MM.1S (cell line): ENCODE measurements around the gene MRGPRX4.

ENCODE experiments used
- DNase-seq: peaks from one replicate; pipeline ENCODE4 v3.0.0-alpha.2; 2015
- H2AFZ ChIP-seq: fragments of 300-600 bp; sonication (generic); 2 replicates; pipeline ENCODE4 v1.6.0; 2016; ENCODE audit warnings: antibody characterized with exemption, low read length
- H3F3A ChIP-seq: fragments of 300-600 bp; sonication (generic); 2 replicates; pipeline ENCODE4 v1.6.1; 2016; ENCODE audit warnings: mild to moderate bottlenecking, antibody characterized with exemption, low read length, moderate library complexity, mixed read lengths; ENCODE audit not compliant: insufficient read depth
- H3K27ac ChIP-seq: fragments of 300-600 bp; sonication (generic); 2 replicates; pipeline ENCODE4 v1.5.1; 2016; ENCODE audit warnings: mild to moderate bottlenecking, low read length
- H3K27me3 ChIP-seq: fragments of 300-600 bp; sonication (generic); replicated peaks from 2 replicates; pipeline ENCODE4 v1.6.0; 2016; ENCODE audit warnings: low read length; ENCODE audit not compliant: insufficient read depth
- H3K36me3 ChIP-seq: fragments of 300-600 bp; sonication (generic); replicated peaks from 2 replicates; pipeline ENCODE4 v1.6.1; 2016; ENCODE audit warnings: mild to moderate bottlenecking, low read length, mixed read lengths; ENCODE audit not compliant: insufficient read depth
- H3K4me1 ChIP-seq: fragments of 300-600 bp; sonication (generic); 2 replicates; pipeline ENCODE4 v1.6.1; 2016; ENCODE audit warnings: low read length, mixed read lengths
- H3K4me2 ChIP-seq: fragments of 300-600 bp; sonication (generic); 2 replicates; pipeline ENCODE4 v1.6.0; 2016; ENCODE audit warnings: low read depth, low read length
- H3K4me3 ChIP-seq: fragments of 300-600 bp; sonication (generic); 2 replicates; pipeline ENCODE4 v1.5.1; 2016; ENCODE audit warnings: low read length, mixed read lengths
- H3K79me2 ChIP-seq: fragments of 300-600 bp; sonication (generic); 2 replicates; pipeline ENCODE4 v1.6.1; 2016; ENCODE audit warnings: mixed run types, low read length, mixed read lengths
- H3K9ac ChIP-seq: fragments of 300-600 bp; sonication (generic); 2 replicates; pipeline ENCODE4 v1.6.1; 2016; ENCODE audit warnings: low read length, mixed read lengths
- H3K9me2 ChIP-seq: fragments of 300-600 bp; sonication (generic); replicated peaks from 2 replicates; pipeline ENCODE4 v1.6.1; 2016; ENCODE audit warnings: mild to moderate bottlenecking, low read length, mixed read lengths; ENCODE audit not compliant: insufficient read depth
- H3K9me3 ChIP-seq: fragments of 300-600 bp; sonication (generic); replicated peaks from 2 replicates; pipeline ENCODE4 v1.6.1; 2016; ENCODE audit warnings: mild to moderate bottlenecking, low read length, mixed read lengths; ENCODE audit not compliant: insufficient read depth
- H4K20me1 ChIP-seq: fragments of 300-600 bp; sonication (generic); 2 replicates; pipeline ENCODE4 v1.6.1; 2016; ENCODE audit warnings: mild to moderate bottlenecking, low read length, moderate library complexity, mixed read lengths; ENCODE audit not compliant: insufficient read depth
- CTCF ChIP-seq: fragments of 300-600 bp; sonication (generic); IDR thresholded peaks from 2 replicates; pipeline ENCODE4 v1.5.1; 2016; ENCODE audit warnings: antibody characterized with exemption, low read length, mixed read lengths
- EZH2 ChIP-seq: fragments of 300-600 bp; sonication (generic); optimal IDR thresholded peaks from 2 replicates; pipeline ENCODE3; 2017; ENCODE audit warnings: low read depth, mild to moderate bottlenecking, antibody characterized with exemption, low read length, mixed read lengths
- EZH2phosphoT487 ChIP-seq: fragments of 300-600 bp; sonication (generic); IDR thresholded peaks from 2 replicates; pipeline ENCODE4 v1.6.1; 2018; ENCODE audit warnings: antibody characterized with exemption, low read length

The MRGPRX4 gene

GRCh38 chr11:18145025-18145424 lies 27.6 kb upstream of the MRGPRX4 start:
- DNase-seq = no peak
- no peak overlapping the region for H3K4me2 ChIP-seq

GRCh38 chr11:18145837-18146236 lies 26.8 kb upstream of the MRGPRX4 start:
- no peaks in the 10 kb centered on the region for H3F3A ChIP-seq
- TF ChIP-seq EZH2 = no peak
- TF ChIP-seq CTCF = no peak
- no peak for TF ChIP-seq EZH2phosphoT487
- DNase-seq = no peak

More at GRCh38 chr11:18145025-18145424, 27.6 kb upstream of the MRGPRX4 start:
- Histone ChIP-seq H3K36me3 (no peaks in the 10 kb centered on the region), H3K27ac (no peak overlapping the region), H3K4me3 (no peak overlapping the region), H3K27me3 (no peaks in the 10 kb centered on the region), H3F3A (no peaks in the 10 kb centered on the region), H3K9me3 (no peaks in the 10 kb centered on the region), H4K20me1 (no peaks in the 10 kb centered on the region), H3K9me2 (no peaks in the 10 kb centered on the region), H3K4me1 (no peaks in the 10 kb centered on the region), H3K79me2 (no peaks in the 10 kb centered on the region), H2AFZ (no peak overlapping the region), H3K9ac (no peak overlapping the region)
- TF ChIP-seq EZH2 (no peak), CTCF (peak; percentile 19; the same call in 1 of the 2 replicates), EZH2phosphoT487 (no peak)

GRCh38 chr11:18151581-18151980 lies 21.1 kb upstream of the MRGPRX4 start:
- no peaks in the 10 kb centered on the region for H3K9me3 ChIP-seq
- no peaks in the 10 kb centered on the region for H3F3A ChIP-seq
- no peak overlapping the region for H3K9ac ChIP-seq
- H3K4me3 ChIP-seq = no peak overlapping the region
- H3K79me2 ChIP-seq = no peaks in the 10 kb centered on the region
- no peak overlapping the region for H3K27ac ChIP-seq
- H3K4me1 ChIP-seq = no peaks in the 10 kb centered on the region
- TF ChIP-seq EZH2phosphoT487 = no peak
- TF ChIP-seq EZH2 = no peak
- no peak for TF ChIP-seq CTCF
- no peaks in the 10 kb centered on the region for H4K20me1 ChIP-seq
- no peak overlapping the region for H3K4me2 ChIP-seq
- H3K27me3 ChIP-seq = no peaks in the 10 kb centered on the region
- no peak overlapping the region for H2AFZ ChIP-seq
- H3K36me3 ChIP-seq = no peaks in the 10 kb centered on the region
- no peaks in the 10 kb centered on the region for H3K9me2 ChIP-seq
- DNase-seq = no peak

More at GRCh38 chr11:18145837-18146236, 26.8 kb upstream of the MRGPRX4 start:
- Histone ChIP-seq H3K27ac (no peak overlapping the region), H3K36me3 (no peaks in the 10 kb centered on the region), H3K79me2 (no peaks in the 10 kb centered on the region), H2AFZ (no peak overlapping the region), H3K27me3 (no peaks in the 10 kb centered on the region), H3K4me3 (no peak overlapping the region), H4K20me1 (no peaks in the 10 kb centered on the region), H3K9ac (no peak overlapping the region), H3K9me3 (no peaks in the 10 kb centered on the region), H3K4me1 (no peaks in the 10 kb centered on the region), H3K9me2 (no peaks in the 10 kb centered on the region), H3K4me2 (no peak overlapping the region)
